SU-DHL-6 (cell line): ENCODE data around the gene BCL10.

Experiments
- H2AFZ ChIP-seq: fragments of 200-600 bp; sonication (generic); 2 replicates; pipeline ENCODE4 v1.6.1; 2014; ENCODE audit warnings: low read depth, mild to moderate bottlenecking, moderate library complexity, mixed read lengths, antibody characterized with exemption, low read length; ENCODE audit not compliant: severe bottlenecking
- H3F3A ChIP-seq: fragments of 200-600 bp; shearing (Covaris generic); 2 replicates; pipeline ENCODE4 v1.6.0; 2016; ENCODE audit warnings: antibody characterized with exemption, mild to moderate bottlenecking; ENCODE audit not compliant: insufficient read depth
- H3K27ac ChIP-seq: fragments of 200-600 bp; sonication (generic); 2 replicates; pipeline ENCODE4 v1.5.1; 2016; ENCODE audit warnings: low read depth, mild to moderate bottlenecking, low read length, moderate library complexity, mixed read lengths
- H3K27me3 ChIP-seq: fragments of 200-600 bp; sonication (generic), shearing (Covaris generic); 2 replicates; pipeline ENCODE4 v1.6.0; 2014; ENCODE audit warnings: mild to moderate bottlenecking, low read length
- H3K36me3 ChIP-seq: fragments of 200-600 bp; sonication (generic); 2 replicates; pipeline ENCODE4 v1.6.1; 2014; ENCODE audit warnings: mild to moderate bottlenecking, low read length, mixed read lengths
- H3K4me2 ChIP-seq: fragments of 300-600, 200-600 bp; shearing (Covaris generic), sonication (generic); 2 replicates; pipeline ENCODE4 v1.6.0; 2014; ENCODE audit warnings: low read length, low read depth, mild to moderate bottlenecking; ENCODE audit not compliant: poor library complexity, severe bottlenecking
- H3K4me3 ChIP-seq: fragments of 200-600 bp; sonication (generic); 2 replicates; pipeline ENCODE4 v1.5.1; 2014; ENCODE audit warnings: antibody characterized with exemption, low read length, mild to moderate bottlenecking, mixed read lengths; ENCODE audit not compliant: insufficient read depth, poor library complexity, severe bottlenecking
- H3K79me2 ChIP-seq: fragments of 200-600 bp; sonication (generic); 2 replicates; pipeline ENCODE4 v1.6.1; 2014; ENCODE audit warnings: mild to moderate bottlenecking, low read length, moderate library complexity; ENCODE audit not compliant: insufficient read depth
- H3K9ac ChIP-seq: fragments of 200-600 bp; sonication (generic); 2 replicates; pipeline ENCODE4 v1.7.0; 2014; ENCODE audit warnings: mild to moderate bottlenecking, low read length
- H3K9me2 ChIP-seq: fragments of 200-600 bp; sonication (generic); replicated peaks from 2 replicates; pipeline ENCODE4 v1.6.1; 2014; ENCODE audit warnings: low read length; ENCODE audit not compliant: insufficient read depth
- H3K9me3 ChIP-seq: fragments of 200-600 bp; sonication (generic); 2 replicates; pipeline ENCODE4 v1.6.1; 2014; ENCODE audit warnings: low read length, mixed read lengths; ENCODE audit not compliant: insufficient read depth
- H4K20me1 ChIP-seq: fragments of 200-600 bp; sonication (generic); 2 replicates; pipeline ENCODE4 v1.6.1; 2014; ENCODE audit warnings: low read depth, mild to moderate bottlenecking, antibody characterized with exemption, low read length, moderate library complexity, mixed read lengths
- EZH2phosphoT487 ChIP-seq: fragments of 200-600 bp; sonication (generic), shearing (Covaris generic); conservative IDR thresholded peaks from 2 replicates; pipeline ENCODE4 v1.6.1; 2018; ENCODE audit warnings: mild to moderate bottlenecking, antibody characterized with exemption, low read length, moderate library complexity, mixed read lengths
- TF ChIP-seq, protein P1 (sequence below): fragments of 200-600 bp; sonication (generic); IDR thresholded peaks from one replicate; pipeline ENCODE4 v1.5.1; 2017; ENCODE audit warnings: antibody characterized with exemption, mild to moderate bottlenecking, low read length, moderate library complexity; ENCODE audit not compliant: insufficient read depth, poor library complexity, severe bottlenecking

The BCL10 gene

DNA sequence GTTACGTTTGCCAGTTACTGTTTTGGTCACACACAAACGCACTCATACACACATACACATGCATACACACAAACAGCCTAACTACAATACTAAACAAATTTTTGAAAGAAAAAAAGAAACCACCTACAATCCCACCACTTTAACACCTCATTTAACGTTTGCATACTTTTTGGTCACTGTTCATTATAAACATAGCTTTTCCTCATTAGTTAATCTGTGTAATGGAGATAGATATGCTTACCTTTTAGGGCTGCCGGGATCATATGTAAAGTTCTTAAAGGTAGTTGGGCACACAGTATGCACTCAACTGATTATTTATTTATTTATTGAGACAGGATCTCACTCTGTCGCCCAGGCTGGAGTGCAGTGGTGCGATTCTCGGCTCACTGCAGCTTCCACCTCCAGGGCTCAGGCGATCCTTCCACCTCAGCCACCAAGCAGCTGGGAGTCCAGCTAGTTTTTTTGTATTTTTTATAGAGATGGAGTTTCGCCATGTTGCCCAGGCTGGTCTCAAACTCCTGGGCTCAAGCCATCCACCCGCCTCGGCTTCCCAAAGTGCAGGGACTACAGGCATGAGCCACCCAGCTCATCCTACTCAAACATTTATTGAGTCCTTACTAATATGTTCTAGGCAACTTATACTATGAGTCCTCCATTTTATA lies 677 bp upstream of the BCL10 start:
- H2AFZ ChIP-seq, result peak overlapping the region; percentile 73
- H4K20me1 ChIP-seq, result no peaks in the 10 kb centered on the region
- H3K9me2 ChIP-seq, result no peaks in the 10 kb centered on the region
- H3K9me3 ChIP-seq, result no peaks in the 10 kb centered on the region
- H3F3A ChIP-seq, result peaks cover 12% of the 10 kb centered on the region
- peaks cover 38% of the 10 kb centered on the region for H3K79me2 ChIP-seq
- H3K27ac ChIP-seq, result peak overlapping the region; percentile 61
- peak overlapping the region; percentile 52 for H3K9ac ChIP-seq
- no peak for TF ChIP-seq EZH2phosphoT487
- TF ChIP-seq, protein P1, sequence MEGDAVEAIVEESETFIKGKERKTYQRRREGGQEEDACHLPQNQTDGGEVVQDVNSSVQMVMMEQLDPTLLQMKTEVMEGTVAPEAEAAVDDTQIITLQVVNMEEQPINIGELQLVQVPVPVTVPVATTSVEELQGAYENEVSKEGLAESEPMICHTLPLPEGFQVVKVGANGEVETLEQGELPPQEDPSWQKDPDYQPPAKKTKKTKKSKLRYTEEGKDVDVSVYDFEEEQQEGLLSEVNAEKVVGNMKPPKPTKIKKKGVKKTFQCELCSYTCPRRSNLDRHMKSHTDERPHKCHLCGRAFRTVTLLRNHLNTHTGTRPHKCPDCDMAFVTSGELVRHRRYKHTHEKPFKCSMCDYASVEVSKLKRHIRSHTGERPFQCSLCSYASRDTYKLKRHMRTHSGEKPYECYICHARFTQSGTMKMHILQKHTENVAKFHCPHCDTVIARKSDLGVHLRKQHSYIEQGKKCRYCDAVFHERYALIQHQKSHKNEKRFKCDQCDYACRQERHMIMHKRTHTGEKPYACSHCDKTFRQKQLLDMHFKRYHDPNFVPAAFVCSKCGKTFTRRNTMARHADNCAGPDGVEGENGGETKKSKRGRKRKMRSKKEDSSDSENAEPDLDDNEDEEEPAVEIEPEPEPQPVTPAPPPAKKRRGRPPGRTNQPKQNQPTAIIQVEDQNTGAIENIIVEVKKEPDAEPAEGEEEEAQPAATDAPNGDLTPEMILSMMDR, result no peak
- peak overlapping the region; percentile 53 for H3K4me3 ChIP-seq
- no peaks in the 10 kb centered on the region for H3K36me3 ChIP-seq
- peak overlapping the region; percentile 96 for H3K4me2 ChIP-seq
- no peaks in the 10 kb centered on the region for H3K27me3 ChIP-seq

DNA sequence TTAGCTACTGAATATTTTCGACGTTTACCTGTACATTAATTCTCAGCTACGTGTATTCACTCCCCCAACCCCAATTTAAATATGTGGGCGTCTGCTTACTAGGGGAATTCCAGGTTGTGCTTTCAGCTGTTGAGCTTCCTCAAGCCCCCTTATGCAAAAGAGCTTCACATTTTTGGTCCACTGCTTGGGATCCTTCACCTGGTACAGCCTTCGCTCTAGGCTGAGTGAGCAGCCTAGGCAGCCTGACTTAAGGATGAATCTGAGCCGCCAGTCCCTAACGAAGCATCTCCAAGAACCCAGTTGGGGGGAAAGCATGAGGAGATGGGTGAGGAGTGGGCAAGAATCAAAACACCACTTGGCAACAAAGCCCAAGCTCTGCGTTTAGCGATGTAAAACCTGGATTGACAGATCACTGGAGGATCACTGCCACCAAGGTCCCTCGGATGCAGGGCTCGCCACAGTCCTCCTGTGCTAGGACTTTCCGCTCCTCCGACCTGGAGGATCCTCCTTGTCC lies 674 bp downstream of the BCL10 start:
- peak overlapping the region; percentile 77 for H3K27ac ChIP-seq
- peaks cover 47% of the 10 kb centered on the region for H3K79me2 ChIP-seq
- no peaks in the 10 kb centered on the region for H3K27me3 ChIP-seq
- peak overlapping the region; percentile 53 for H2AFZ ChIP-seq
- peak overlapping the region; percentile 74 for H3K4me3 ChIP-seq
- no peak for TF ChIP-seq EZH2phosphoT487
- TF ChIP-seq, protein P1, result no peak
- H3K9me3 ChIP-seq, result no peaks in the 10 kb centered on the region
- no peaks in the 10 kb centered on the region for H3K36me3 ChIP-seq
- H4K20me1 ChIP-seq, result no peaks in the 10 kb centered on the region
- H3K4me2 ChIP-seq, result peak overlapping the region; percentile 70
- peaks cover 12% of the 10 kb centered on the region for H3F3A ChIP-seq
- peak overlapping the region; percentile 76 for H3K9ac ChIP-seq
- H3K9me2 ChIP-seq, result no peaks in the 10 kb centered on the region

DNA sequence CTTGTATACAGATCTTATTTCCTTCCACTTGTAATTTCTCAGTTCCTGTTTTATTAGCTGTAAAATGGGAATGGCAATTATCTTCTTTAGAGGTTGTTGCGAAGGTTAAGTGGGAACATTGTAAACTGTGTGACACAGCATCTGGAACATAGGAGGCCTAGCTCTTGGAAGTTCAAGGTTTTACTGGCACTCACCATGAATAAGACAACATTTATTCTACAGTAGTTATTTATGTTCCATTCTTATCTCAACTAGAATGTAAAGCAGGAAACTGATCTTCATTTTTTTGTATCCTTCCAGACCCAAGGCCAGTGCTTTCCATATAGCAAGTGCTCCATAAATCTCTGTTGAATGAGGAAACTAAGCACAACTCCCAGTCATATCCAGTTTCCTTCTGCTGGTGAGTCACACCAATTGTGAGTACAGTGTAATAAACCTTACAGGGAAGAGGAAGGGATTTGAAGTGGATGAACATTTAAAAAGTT lies 1.4 kb downstream of the BCL10 start:
- Histone ChIP-seq H4K20me1 (no peaks in the 10 kb centered on the region), H3K79me2 (peaks cover 47% of the 10 kb centered on the region), H3F3A (peaks cover 12% of the 10 kb centered on the region)

More for the DNA sequence above, 1.4 kb downstream of the BCL10 start:
- H3K9me2 ChIP-seq, result no peaks in the 10 kb centered on the region
- no peak overlapping the region for H2AFZ ChIP-seq
- no peaks in the 10 kb centered on the region for H3K27me3 ChIP-seq
- TF ChIP-seq, protein P1, result no peak
- TF ChIP-seq EZH2phosphoT487, result no peak
- peaks cover under 1% of the 10 kb centered on the region; the same call in 1 of the 2 replicates for H3K36me3 ChIP-seq
- H3K9ac ChIP-seq, result peak overlapping the region; percentile 76; the same call in 1 of the 2 replicates
- peak overlapping the region; percentile 77 for H3K27ac ChIP-seq
- H3K9me3 ChIP-seq, result no peaks in the 10 kb centered on the region
- H3K4me2 ChIP-seq, result peak overlapping the region; percentile 70
- H3K4me3 ChIP-seq, result peak overlapping the region; percentile 74
